AG09309 (cell line): ENCODE results near the gene PRR16.
A peak's percentile ranks its signal among the peaks of the same experiment; 100 is the strongest.

Source experiments
- DNase-seq: peaks from one replicate; pipeline ENCODE4 v3.0.0-alpha.2; 2010; ENCODE audit warnings: low read depth
- H3K4me3 ChIP-seq: 2 replicates; pipeline ENCODE4 v1.5.1; 2011; ENCODE audit warnings: mild to moderate bottlenecking, low read depth, low read length, moderate library complexity; ENCODE audit not compliant: control insufficient read depth
- TF ChIP-seq, protein P1 (sequence below): IDR thresholded peaks from 2 replicates; pipeline ENCODE4 v1.5.1; 2011; ENCODE audit warnings: mild to moderate bottlenecking, low read depth, low read length, inconsistent platforms; ENCODE audit not compliant: insufficient read depth, control insufficient read depth; ENCODE audit errors: missing control alignments

The PRR16 gene

DNA sequence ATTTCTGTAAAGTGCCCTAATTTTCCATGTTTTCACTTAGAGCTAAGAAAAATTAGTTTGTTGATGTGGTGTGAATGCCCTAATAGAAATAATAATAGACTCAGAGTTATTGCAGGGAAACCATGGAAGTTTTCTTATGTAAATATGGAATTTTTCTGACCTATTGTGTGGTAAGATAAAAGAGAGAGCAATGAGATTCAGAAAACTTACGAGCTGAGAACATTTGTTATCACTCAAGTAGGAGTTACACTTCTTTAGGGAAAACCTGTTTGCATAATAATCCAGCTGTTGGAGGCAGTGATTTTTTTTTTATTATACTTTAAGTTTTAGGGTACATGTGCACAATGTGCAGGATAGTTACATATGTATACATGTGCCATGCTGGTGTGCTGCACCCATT lies 39.2 kb downstream of the PRR16 start:
- TF ChIP-seq, protein P1, sequence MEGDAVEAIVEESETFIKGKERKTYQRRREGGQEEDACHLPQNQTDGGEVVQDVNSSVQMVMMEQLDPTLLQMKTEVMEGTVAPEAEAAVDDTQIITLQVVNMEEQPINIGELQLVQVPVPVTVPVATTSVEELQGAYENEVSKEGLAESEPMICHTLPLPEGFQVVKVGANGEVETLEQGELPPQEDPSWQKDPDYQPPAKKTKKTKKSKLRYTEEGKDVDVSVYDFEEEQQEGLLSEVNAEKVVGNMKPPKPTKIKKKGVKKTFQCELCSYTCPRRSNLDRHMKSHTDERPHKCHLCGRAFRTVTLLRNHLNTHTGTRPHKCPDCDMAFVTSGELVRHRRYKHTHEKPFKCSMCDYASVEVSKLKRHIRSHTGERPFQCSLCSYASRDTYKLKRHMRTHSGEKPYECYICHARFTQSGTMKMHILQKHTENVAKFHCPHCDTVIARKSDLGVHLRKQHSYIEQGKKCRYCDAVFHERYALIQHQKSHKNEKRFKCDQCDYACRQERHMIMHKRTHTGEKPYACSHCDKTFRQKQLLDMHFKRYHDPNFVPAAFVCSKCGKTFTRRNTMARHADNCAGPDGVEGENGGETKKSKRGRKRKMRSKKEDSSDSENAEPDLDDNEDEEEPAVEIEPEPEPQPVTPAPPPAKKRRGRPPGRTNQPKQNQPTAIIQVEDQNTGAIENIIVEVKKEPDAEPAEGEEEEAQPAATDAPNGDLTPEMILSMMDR: no peak
- H3K4me3 ChIP-seq: no peak overlapping the region

GRCh38 chr5:120504057-120504456 lies 40.0 kb downstream of the PRR16 start:
- TF ChIP-seq, protein P1: no peak
- DNase-seq: no peak
- H3K4me3 ChIP-seq: no peak overlapping the region

More for the DNA sequence above, 39.2 kb downstream of the PRR16 start:
- no peak for DNase-seq

GRCh38 chr5:120507197-120507596 lies 43.1 kb downstream of the PRR16 start:
- TF ChIP-seq, protein P1: no peak
- no peak for DNase-seq
- no peak overlapping the region for H3K4me3 ChIP-seq

DNA sequence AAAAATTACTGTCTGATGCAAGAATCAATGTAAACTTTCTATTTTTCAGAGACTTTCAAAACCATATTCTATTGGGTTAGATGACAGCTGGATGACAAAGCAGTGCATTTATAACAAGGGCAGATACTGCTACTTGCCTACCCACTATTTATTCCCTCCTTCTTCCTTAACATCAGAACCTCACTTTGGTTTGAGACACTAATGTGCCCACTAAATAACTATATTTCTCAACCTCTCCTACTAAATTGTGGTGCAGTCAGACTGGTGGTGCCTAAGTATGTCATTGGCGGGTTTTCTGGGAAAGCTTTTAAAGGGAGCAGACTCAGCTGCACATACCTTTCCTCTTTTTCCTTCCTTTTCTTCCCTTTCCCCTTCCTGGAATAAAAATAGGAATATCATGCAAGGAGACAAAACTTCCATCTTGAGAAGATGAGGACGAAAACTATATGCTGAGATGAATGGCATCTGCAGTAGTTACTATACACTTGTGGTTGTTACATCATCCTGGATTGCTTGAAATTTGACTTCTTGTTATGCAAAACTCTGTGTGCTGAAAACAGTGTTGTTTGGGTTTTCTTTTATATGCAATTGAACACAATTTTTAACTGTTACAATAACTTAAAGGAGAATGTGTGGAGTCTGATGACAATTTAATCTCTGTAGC lies 43.8 kb downstream of the PRR16 start:
- DNase-seq: peak; percentile 16
- no peak overlapping the region for H3K4me3 ChIP-seq
- TF ChIP-seq, protein P1: no peak

GRCh38 chr5:120509053-120509452 lies 45.0 kb downstream of the PRR16 start:
- DNase-seq: peak; percentile 71
- no peak overlapping the region for H3K4me3 ChIP-seq
- TF ChIP-seq, protein P1: no peak

GRCh38 chr5:120510098-120510637 lies 46.1 kb downstream of the PRR16 start:
- TF ChIP-seq, protein P1: no peak
- no peak for DNase-seq
- no peak overlapping the region for H3K4me3 ChIP-seq
